GM23338 (cell line): ENCODE results near the gene GNB1L. TPM values are rescaled to one million over a fixed set of nuclear protein-coding genes. Genes with fewer than 3 reads are reported as not detected.
A peak's percentile ranks its signal among the peaks of the same experiment; 100 is the strongest.

Source experiments
- ATAC-seq: fragments of 200-7000 bp; cut with Tn5 transposase; 3 replicates; pipeline ENCODE4 v1.9.1; 2020
- DNase-seq: peaks from one replicate; pipeline ENCODE4 v3.0.0-alpha.2; 2015; ENCODE audit warnings: low spot score
- H2AFZ ChIP-seq: fragments of 200-600 bp; sonication (generic); 2 replicates; pipeline ENCODE4 v1.8.0; 2016; ENCODE audit warnings: antibody characterized with exemption, mild to moderate bottlenecking, moderate library complexity
- H3F3A ChIP-seq: fragments of 200-600 bp; sonication (generic); replicated peaks from 2 replicates; pipeline ENCODE4 v1.8.0; 2017; ENCODE audit warnings: antibody characterized with exemption, mixed run types, low read depth
- H3K27ac ChIP-seq: fragments of 200-600 bp; sonication (generic); 2 replicates; pipeline ENCODE4 v1.6.1; 2016; ENCODE audit warnings: low read depth
- H3K27me3 ChIP-seq: fragments of 200-600 bp; sonication (generic); 2 replicates; pipeline ENCODE4 v1.8.0; 2016; ENCODE audit warnings: mild to moderate bottlenecking, mixed run types, moderate library complexity; ENCODE audit not compliant: insufficient read depth
- H3K36me3 ChIP-seq: fragments of 200-600 bp; sonication (generic); 2 replicates; pipeline ENCODE4 v1.8.0; 2016; ENCODE audit warnings: mild to moderate bottlenecking; ENCODE audit not compliant: insufficient read depth
- H3K4me1 ChIP-seq: fragments of 200-600 bp; sonication (generic); 2 replicates; pipeline ENCODE4 v1.8.0; 2016; ENCODE audit warnings: mild to moderate bottlenecking, moderate library complexity; ENCODE audit not compliant: insufficient read depth
- H3K4me2 ChIP-seq: fragments of 200-600 bp; sonication (generic); 2 replicates; pipeline ENCODE4 v1.7.1; 2017; ENCODE audit warnings: mixed run types
- H3K4me3 ChIP-seq: fragments of 200-600 bp; sonication (generic); 2 replicates; pipeline ENCODE4 v1.6.1; 2016; ENCODE audit warnings: mixed run types
- H3K79me2 ChIP-seq: fragments of 200-600 bp; sonication (generic); replicated peaks from 2 replicates; pipeline ENCODE4 v1.8.0; 2017; ENCODE audit warnings: mild to moderate bottlenecking; ENCODE audit not compliant: insufficient read depth
- H3K9me2 ChIP-seq: fragments of 200-600 bp; sonication (generic); 2 replicates; pipeline ENCODE4 v1.8.0; 2017; ENCODE audit not compliant: insufficient read depth
- H4K20me1 ChIP-seq: fragments of 200-600 bp; sonication (generic); replicated peaks from 2 replicates; pipeline ENCODE4 v1.8.0; 2017; ENCODE audit warnings: mild to moderate bottlenecking; ENCODE audit not compliant: insufficient read depth
- H3K27ac Mint-ChIP-seq: 2 replicates; pipeline ENCODE4 v1.8.0; 2020; ENCODE audit warnings: inconsistent platforms, mild to moderate bottlenecking, moderate library complexity, mixed read lengths
- H3K27me3 Mint-ChIP-seq: 3 replicates; pipeline ENCODE4 v1.8.0; 2022; ENCODE audit warnings: low read depth, mild to moderate bottlenecking, moderate library complexity, mixed read lengths, inconsistent platforms; ENCODE audit not compliant: insufficient read depth, poor library complexity
- H3K36me3 Mint-ChIP-seq: 3 replicates; pipeline ENCODE4 v1.8.0; 2021; ENCODE audit warnings: low read depth, mild to moderate bottlenecking, inconsistent platforms, moderate library complexity, mixed read lengths
- H3K4me1 Mint-ChIP-seq: 3 replicates; pipeline ENCODE4 v1.8.0; 2020; ENCODE audit warnings: mild to moderate bottlenecking, inconsistent platforms, mixed read lengths
- H3K4me3 Mint-ChIP-seq: 3 replicates; pipeline ENCODE4 v1.8.0; 2021; ENCODE audit warnings: moderate library complexity, mild to moderate bottlenecking, inconsistent platforms, mixed read lengths
- H3K9me3 Mint-ChIP-seq: 3 replicates; pipeline ENCODE4 v1.8.0; 2020; ENCODE audit warnings: moderate library complexity, mild to moderate bottlenecking, inconsistent platforms, mixed read lengths
- ETS1 ChIP-seq: IDR thresholded peaks from 2 replicates; pipeline ENCODE4 v1.6.1; 2016; ENCODE audit warnings: antibody characterized with exemption
- EZH2 ChIP-seq: fragments of 200-600 bp; sonication (generic); IDR thresholded peaks from one replicate; pipeline ENCODE4 v1.8.0; 2017; ENCODE audit warnings: antibody characterized with exemption, mild to moderate bottlenecking, low read depth; ENCODE audit not compliant: unreplicated experiment
- NANOG ChIP-seq: IDR thresholded peaks from 2 replicates; pipeline ENCODE4 v1.6.1; 2016; ENCODE audit warnings: antibody characterized with exemption, borderline replicate concordance
- REST ChIP-seq: IDR thresholded peaks from one replicate; pipeline ENCODE4 v1.6.1; 2018; ENCODE audit warnings: antibody characterized with exemption; ENCODE audit not compliant: unreplicated experiment
- ZNF462 ChIP-seq: fragments of 250-450 bp; sonication (Bioruptor Pico); IDR thresholded peaks from 2 replicates; pipeline ENCODE4 v1.5.0; 2020; ENCODE audit warnings: mild to moderate bottlenecking, moderate library complexity
- polyA plus RNA-seq: library from polyadenylated mRNA; unstranded; fragments of >200 nt; fragmentation: Nextera tagmentation; extraction: Ambion mirVana; gene quantifications from 2 replicates; pipeline ENCODE4 v1.2.1, GENCODE V29; 2016
- total RNA-seq: library from RNA; depleted of rRNA; stranded (reverse); fragments of >200 nt; shearing (Covaris generic); gene quantifications from 2 replicates; pipeline ENCODE4 v1.2.3, GENCODE V29; 2014

Gene GNB1L
- total and polyA plus RNA-seq, 2 experiments from 2014 or later: 15.2 to 27.8 TPM

- no peaks in the 10 kb centered on the region for H3K9me2 ChIP-seq
- Mint-ChIP-seq H3K4me3 (peak overlapping the region; percentile 98), H3K27ac (peak overlapping the region; percentile 68), H3K4me1 (peaks cover 41% of the 10 kb centered on the region), H3K9me3 (no peaks in the 10 kb centered on the region), H3K27me3 (peaks cover 19% of the 10 kb centered on the region), H3K36me3 (peaks cover 32% of the 10 kb centered on the region)
- H3K79me2 ChIP-seq: peaks cover 37% of the 10 kb centered on the region
- peak overlapping the region; percentile 96 for H3K4me3 ChIP-seq
- H3K27me3 ChIP-seq: no peaks in the 10 kb centered on the region
- peak overlapping the region; percentile 83; the same call in 1 of the 2 replicates for H2AFZ ChIP-seq
- peaks cover 4% of the 10 kb centered on the region; the same call in 1 of the 2 replicates for H4K20me1 ChIP-seq
- ATAC-seq (peak; percentile 15), DNase-seq (no peak)
- H3K4me1 ChIP-seq: peaks cover 19% of the 10 kb centered on the region; the same call in 1 of the 2 replicates
- TF ChIP-seq ETS1 (no peak), REST (no peak), ZNF462 (no peak), EZH2 (peak; percentile 33), NANOG (no peak)
- no peaks in the 10 kb centered on the region; the same call in 1 of the 2 replicates for H3K36me3 ChIP-seq
- peak overlapping the region; percentile 98 for H3K4me2 ChIP-seq
- no peak overlapping the region for H3K27ac ChIP-seq
- 0 out of 2 replicates have a peak, but pooled peaks cover 4% of the 10 kb centered on the region for H3F3A ChIP-seq
These were observed 546 bp downstream of the GNB1L start for GRCh38 chr22:19853879-19854777.
